Gastrocnemius medialis (tissue), 4 donors: ENCODE results near the gene GLIS2. TPM values are rescaled to one million over a fixed set of nuclear protein-coding genes. Genes with fewer than 3 reads are reported as not detected.
A peak's percentile ranks its signal among the peaks of the same experiment; 100 is the strongest.

Experiments
- ATAC-seq, 2 donors: fragments of 150-250 bp; one replicate each; pipeline ENCODE4 v1.9.1; 2016
- DNase-seq, 2 donors: peaks; one replicate each; pipeline ENCODE4 v3.0.0-alpha.2; 2019
- H3K27ac ChIP-seq, 4 donors: fragments of 200-600 bp; sonication (generic); 1 replicate in 1 of 4; 2 replicates in 3 of 4; pipeline ENCODE4 v1.5.1; 2016 to 2018; ENCODE audit warnings: mild to moderate bottlenecking in 2 of 4, moderate library complexity in 1 of 4
- H3K27me3 ChIP-seq, 3 donors: fragments of 200-600 bp; sonication (generic) in 2 of 3; 1 replicate in 1 of 3; 2 replicates in 2 of 3; pipeline versions ENCODE4 v1.5.1 to v1.6.0; 2016 to 2019; ENCODE audit warnings: mild to moderate bottlenecking in 1 of 3, moderate library complexity in 1 of 3
- H3K36me3 ChIP-seq, 2 donors: fragments of 200-600 bp; sonication (generic) in 1 of 2; one replicate each; pipeline ENCODE4 v1.5.1; 2017 to 2018
- H3K4me1 ChIP-seq, 2 donors: fragments of 200-600 bp; sonication (generic) in 1 of 2; one replicate each; pipeline ENCODE4 v1.5.1; 2016 to 2017; ENCODE audit warnings: mild to moderate bottlenecking in 2 of 2
- H3K4me3 ChIP-seq, 4 donors: fragments of 200-600 bp; sonication (generic) in 3 of 4; 1 replicate in 1 of 4; 2 replicates in 3 of 4; pipeline ENCODE4 v1.5.1; 2016 to 2019; ENCODE audit warnings: mild to moderate bottlenecking in 2 of 4
- H3K9me3 ChIP-seq, 3 donors: fragments of 200-600 bp; sonication (generic) in 2 of 3; 1 replicate in 1 of 3; 2 replicates in 2 of 3; pipeline ENCODE4 v1.5.1; 2016 to 2019
- CTCF ChIP-seq, 5 experiments: fragments of 450-650 bp in 3 of 5; fragments of 200-600 bp in 2 of 5; sonication (generic) in 2 of 5; IDR thresholded peaks in 4 of 5; conservative IDR thresholded peaks in 1 of 5; 1 replicate in 4 of 5; 2 replicates in 1 of 5; pipeline ENCODE4 v1.5.1; 2016 to 2019; ENCODE audit warnings: antibody characterized with exemption in 5 of 5, mild to moderate bottlenecking in 3 of 5, moderate library complexity in 3 of 5
- POLR2A ChIP-seq, 2 donors: fragments of 450-650 bp; IDR thresholded peaks; one replicate each; pipeline ENCODE4 v1.6.1; 2017; ENCODE audit warnings: antibody characterized with exemption in 2 of 2, mild to moderate bottlenecking in 2 of 2, moderate library complexity in 2 of 2
- in situ Hi-C, 4 donors: fragments of 200-750 bp; cut with MboI; loops; one replicate each; pipeline versions ENCODE4 v1.15.0 to v1.8.0; 2017; ENCODE audit warnings: low sequenced_read_pairs in 4 of 4
- intact Hi-C: fragments of 100-400 bp; cut with DNase I; formaldehyde crosslinking; loops from one replicate; pipeline ENCODE4 v1.15.1; 2023; ENCODE audit warnings: low total_unique reads
- total RNA-seq, 4 donors: library from RNA; depleted of rRNA; stranded (reverse); fragments of >200 nt; gene quantifications; one replicate each; pipeline versions ENCODE4 v1.1.0 to v1.2.3, GENCODE V29; 2016

GLIS2 gene
- total RNA-seq, 4 donors from 2014 or later = 0.81 to 0.95 (median 0.95) TPM; not detected in 1

- intact Hi-C loops (no loop called here), in situ Hi-C loops (no loop called here)
- Histone ChIP-seq H3K9me3 (no peaks in the 10 kb centered on the region), H3K27me3 (no peaks in the 10 kb centered on the region), H3K4me3 (no peak overlapping the region), H3K36me3 (no peaks in the 10 kb centered on the region), H3K27ac (peak overlapping the region; percentile 61 to 80 (median 74)), H3K4me1 (peaks cover 13 to 46% of the 10 kb centered on the region in 2 donors)
- DNase-seq (no peak), ATAC-seq (no peak)
- TF ChIP-seq CTCF (IDR thresholded peaks at IDR 0.05 in 4 of 5, conservative IDR thresholded peaks at IDR 0.05 in 1 of 5) (no peak), POLR2A (IDR thresholded peaks at IDR 0.05) (no peak)
These were observed 7.4 kb downstream of the GLIS2 start for GRCh38 chr16:4323071-4323844.

- H3K27me3 ChIP-seq = no peaks in the 10 kb centered on the region
- DNase-seq = peak; percentile 28 to 51
- in situ Hi-C loops = no loop called here
- peak in 1 of 2 donors; percentile 35 for ATAC-seq
- H3K9me3 ChIP-seq = no peaks in the 10 kb centered on the region
- H3K36me3 ChIP-seq = no peaks in the 10 kb centered on the region
- TF ChIP-seq POLR2A (IDR thresholded peaks at IDR 0.05) (no peak), CTCF (IDR thresholded peaks at IDR 0.05 in 4 of 5, conservative IDR thresholded peaks at IDR 0.05 in 1 of 5) (no peak)
- H3K4me3 ChIP-seq = no peak overlapping the region
- H3K27ac ChIP-seq = peak overlapping the region; percentile 61 to 80 (median 74)
- intact Hi-C loops = no loop called here
- peaks cover 20 to 46% of the 10 kb centered on the region in 2 donors for H3K4me1 ChIP-seq
These were observed 8.1 kb downstream of the GLIS2 start for GRCh38 chr16:4323845-4324488.

GRCh38 chr16:4324492-4325252 lies 8.8 kb downstream of the GLIS2 start:
- in situ Hi-C loops (loop anchor here in 1 of 4 donors (25.0 kb wide), 1 partner anchor 137 kb away; no protein-coding TSS in a partner anchor), intact Hi-C loops (loop anchor here (5.0 kb wide), 1 partner anchor 52 kb away; the partner anchor contains the start of gene TFAP4)
- peak overlapping the region; percentile 61 to 80 (median 74) for H3K27ac ChIP-seq
- no peak for TF ChIP-seq CTCF (IDR thresholded peaks at IDR 0.05 in 4 of 5, conservative IDR thresholded peaks at IDR 0.05 in 1 of 5)
- TF ChIP-seq POLR2A (IDR thresholded peaks at IDR 0.05) = no peak
- H3K4me1 ChIP-seq = peaks cover 26 to 44% of the 10 kb centered on the region in 2 donors
- no peak overlapping the region for H3K4me3 ChIP-seq
- ATAC-seq = no peak
- no peaks in the 10 kb centered on the region for H3K36me3 ChIP-seq
- no peaks in the 10 kb centered on the region for H3K9me3 ChIP-seq
- DNase-seq = no peak
- H3K27me3 ChIP-seq = no peaks in the 10 kb centered on the region

GRCh38 chr16:4325253-4325758 lies 9.4 kb downstream of the GLIS2 start:
- peaks cover 32 to 43% of the 10 kb centered on the region in 2 donors for H3K4me1 ChIP-seq
- no peaks in the 10 kb centered on the region for H3K9me3 ChIP-seq
- no peak for ATAC-seq
- intact Hi-C loops = loop anchor here (5.0 kb wide), 1 partner anchor 53 kb away; the partner anchor contains the start of gene TFAP4
- DNase-seq = no peak
- no peaks in the 10 kb centered on the region for H3K36me3 ChIP-seq
- no peak overlapping the region for H3K4me3 ChIP-seq
- H3K27ac ChIP-seq = peak overlapping the region; percentile 61 to 80 (median 74)
- TF ChIP-seq POLR2A (IDR thresholded peaks at IDR 0.05) (no peak), CTCF (IDR thresholded peaks at IDR 0.05 in 4 of 5, conservative IDR thresholded peaks at IDR 0.05 in 1 of 5) (no peak)
- in situ Hi-C loops = loop anchor here in 1 of 4 donors (25.0 kb wide), 1 partner anchor 138 kb away; no protein-coding TSS in a partner anchor
- no peaks in the 10 kb centered on the region for H3K27me3 ChIP-seq
